Astrocyte of the hippocampus (primary cell): ENCODE results near the gene DEFB131A.
"Not testable (repeated sequence)": the region's sequence is repeated elsewhere in the genome, so short reads cannot be mapped to it uniquely, and the experiment has no call there.

Experiments used
- DNase-seq: peaks from one replicate; pipeline ENCODE4 v3.0.0; 2011; ENCODE audit warnings: low read depth, low spot score

DEFB131A gene, protein sequence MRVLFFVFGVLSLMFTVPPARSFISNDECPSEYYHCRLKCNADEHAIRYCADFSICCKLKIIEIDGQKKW

GRCh38 chr4:9444114-9444513, at the start of gene DEFB131A:
DEFB131A (plus strand) TSS chr4:9444414; CDS start chr4:9444534, 120 bp downstream.
- not testable (repeated sequence) for DNase-seq

DNA sequence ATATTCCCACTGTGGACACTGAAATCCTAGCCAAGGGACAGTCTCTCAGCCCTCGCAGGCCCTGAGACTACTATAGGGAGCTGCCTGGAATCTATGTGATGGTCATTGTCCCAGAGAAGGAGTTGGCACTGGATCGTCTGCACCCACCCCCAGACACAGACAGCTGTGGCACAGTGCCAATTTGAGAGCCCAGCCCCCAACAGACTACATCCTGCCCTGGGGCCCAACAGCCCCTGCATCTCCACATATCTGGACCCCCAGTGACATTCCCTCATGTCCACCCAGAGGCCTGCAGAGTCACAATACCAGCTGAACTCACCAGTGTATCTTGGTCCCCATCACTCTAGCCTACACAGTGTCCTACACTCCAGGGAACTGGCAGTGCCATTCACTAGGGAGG, 38.4 kb upstream of the DEFB131A start:
- DNase-seq: not testable (repeated sequence)

GRCh38 chr4:9406491-9406890, 37.7 kb upstream of the DEFB131A start:
- DNase-seq: not testable (repeated sequence)

DNA sequence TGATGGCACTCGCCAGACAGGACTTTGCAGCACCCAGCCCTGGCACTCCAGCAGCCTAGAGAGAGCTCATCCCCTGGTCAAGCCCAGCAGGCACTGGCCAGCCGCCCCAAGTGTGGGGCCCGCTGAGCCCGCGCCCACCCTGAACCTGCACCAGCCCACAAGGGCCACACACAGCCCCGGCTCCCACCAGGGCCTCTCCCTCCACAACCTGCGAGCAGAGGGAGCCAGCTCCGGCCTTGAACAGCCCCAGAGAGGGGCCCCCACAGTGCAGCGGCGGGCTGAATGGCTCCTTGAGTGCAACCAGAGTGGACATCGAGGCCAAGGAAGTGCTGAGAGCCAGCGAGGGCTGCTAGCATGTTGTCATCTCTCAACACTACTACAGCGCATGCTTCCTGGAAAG, 34.4 kb upstream of the DEFB131A start:
- no peak for DNase-seq

GRCh38 chr4:9421884-9422455, 22.2 kb upstream of the DEFB131A start:
- not testable (repeated sequence) for DNase-seq

DNA sequence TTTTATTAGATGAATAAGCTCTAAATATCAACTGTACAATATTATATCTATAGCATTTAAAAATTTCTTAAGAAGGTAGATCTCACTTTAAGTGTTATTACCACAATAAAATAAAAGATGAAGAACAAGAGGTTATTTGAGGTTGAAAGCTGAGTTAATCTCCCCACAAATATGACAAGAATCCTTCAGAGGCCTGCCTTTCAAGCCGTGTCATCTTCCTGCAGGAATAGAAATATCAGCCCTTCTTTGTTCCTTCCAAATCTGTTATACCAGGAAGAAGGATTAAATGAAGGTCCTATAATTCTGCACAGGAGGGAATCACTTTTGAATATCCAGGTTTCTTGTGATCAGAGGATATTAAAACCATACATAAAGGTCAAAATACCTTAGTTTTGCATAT, 18.3 kb upstream of the DEFB131A start:
- DNase-seq: peak; percentile 5

GRCh38 chr4:9430061-9430460, 14.2 kb upstream of the DEFB131A start:
- DNase-seq: not testable (repeated sequence)

GRCh38 chr4:9433320-9433719, 10.9 kb upstream of the DEFB131A start:
- DNase-seq: not testable (repeated sequence)

- DNase-seq: not testable (repeated sequence)
Measured at GRCh38 chr4:9436728-9437127, 7.5 kb upstream of the DEFB131A start.

GRCh38 chr4:9442355-9442754, 1.9 kb upstream of the DEFB131A start:
- not testable (repeated sequence) for DNase-seq

- DNase-seq: not testable (repeated sequence)
Measured at GRCh38 chr4:9444681-9445080, 467 bp downstream of the DEFB131A start.

GRCh38 chr4:9452251-9452650, 8.0 kb downstream of the DEFB131A start:
- not testable (repeated sequence) for DNase-seq

GRCh38 chr4:9454284-9454683, 10.1 kb downstream of the DEFB131A start:
- not testable (repeated sequence) for DNase-seq

DNA sequence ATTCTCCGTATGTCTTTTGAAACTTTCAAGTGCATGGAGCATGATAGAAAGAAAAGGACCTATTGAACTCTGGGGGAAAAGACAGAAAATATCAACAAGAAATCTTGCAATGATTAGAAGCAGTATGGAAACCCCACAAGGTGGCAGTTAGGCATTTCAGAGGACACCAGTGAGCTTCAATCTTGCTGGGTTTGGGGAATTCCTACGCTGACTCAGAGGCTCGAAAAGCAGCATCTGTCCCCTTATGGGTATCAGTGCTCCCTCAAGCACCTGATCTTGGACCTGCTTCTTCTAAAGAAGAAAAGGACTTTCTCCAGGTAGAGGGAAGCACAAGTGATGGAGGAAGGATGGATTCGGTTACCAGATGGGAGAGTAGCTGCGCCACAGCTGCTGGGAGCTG, 10.8 kb downstream of the DEFB131A start:
- not testable (repeated sequence) for DNase-seq

DNA sequence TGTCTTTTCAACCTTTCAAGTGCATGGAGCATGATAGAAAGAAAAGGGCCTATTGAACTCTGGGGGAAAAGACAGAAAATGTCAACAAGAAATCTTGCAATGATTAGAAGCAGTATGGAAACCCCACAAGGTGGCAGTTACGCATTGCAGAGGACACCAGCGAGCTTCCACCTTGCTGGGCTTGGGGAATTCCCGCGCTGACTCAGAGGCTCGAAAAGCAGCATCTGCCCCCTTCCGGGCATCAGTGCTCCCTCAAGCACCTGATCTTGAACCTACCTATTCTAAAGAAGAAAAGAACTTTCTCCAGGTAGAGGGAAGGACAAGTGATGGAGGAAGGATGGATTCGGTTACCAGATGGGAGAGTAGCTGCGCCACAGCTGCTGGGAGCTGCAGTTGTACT, 35.3 kb downstream of the DEFB131A start:
- not testable (repeated sequence) for DNase-seq

- DNase-seq: not testable (repeated sequence)
Measured at GRCh38 chr4:9480066-9480465, 35.9 kb downstream of the DEFB131A start.

- DNase-seq: not testable (repeated sequence)
Measured at GRCh38 chr4:9482871-9483270, 38.7 kb downstream of the DEFB131A start.

- not testable (repeated sequence) for DNase-seq
Measured at GRCh38 chr4:9483682-9484081, 39.5 kb downstream of the DEFB131A start.

- DNase-seq: not testable (repeated sequence)
Measured at GRCh38 chr4:9486880-9487279, 42.7 kb downstream of the DEFB131A start.

DNA sequence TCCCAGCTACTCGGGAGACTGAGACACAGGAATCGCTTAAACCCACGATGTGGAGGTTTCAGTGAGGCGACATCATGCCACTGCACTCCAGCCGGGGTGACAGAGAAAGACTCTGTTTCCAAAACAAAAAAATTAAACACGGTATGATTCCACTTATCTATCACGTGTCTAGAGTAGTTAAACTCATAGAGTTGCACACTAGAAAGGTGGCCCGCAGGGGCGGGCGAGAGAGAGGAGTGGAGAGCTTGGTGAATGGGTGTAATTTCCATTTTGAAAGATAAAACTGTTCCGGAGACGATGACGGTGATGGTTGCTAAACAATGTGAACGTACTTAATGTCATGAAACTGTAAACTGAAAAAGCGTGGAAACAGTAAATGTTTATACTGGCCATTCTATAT, 44.6 kb downstream of the DEFB131A start:
- DNase-seq: not testable (repeated sequence)

DNA sequence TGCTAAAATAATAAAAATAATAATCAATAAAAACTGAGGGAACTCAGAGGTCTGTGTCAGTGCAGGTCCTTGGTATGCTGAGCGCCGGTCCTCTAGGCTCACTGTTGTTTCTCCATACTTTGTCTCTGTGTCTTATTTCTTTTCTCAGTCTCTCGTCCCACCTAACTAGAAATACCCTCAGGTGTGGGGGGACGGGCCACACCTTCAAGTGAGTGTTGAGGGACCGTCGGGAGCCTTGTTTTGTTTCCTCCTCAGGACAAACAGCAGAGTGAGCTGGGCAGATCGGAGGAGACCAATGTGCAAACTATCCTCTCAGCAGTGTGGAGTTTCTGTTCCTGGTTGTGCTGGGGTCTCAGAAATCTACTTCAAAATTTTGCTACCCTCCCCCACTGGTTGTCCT, 46.3 kb downstream of the DEFB131A start:
- not testable (repeated sequence) for DNase-seq

GRCh38 chr4:9490986-9491385, 46.8 kb downstream of the DEFB131A start:
- not testable (repeated sequence) for DNase-seq

GRCh38 chr4:9493589-9493988, 49.4 kb downstream of the DEFB131A start:
- DNase-seq: not testable (repeated sequence)
